GM12878 (cell line): ENCODE results near the gene FUT8. TPM values are rescaled to one million over a fixed set of nuclear protein-coding genes. Genes with fewer than 3 reads are reported as not detected.

Experiments
- ATAC-seq: fragments of 200-7000 bp; cut with Tn5 transposase; 3 replicates; pipeline ENCODE4 v1.9.1; 2020; ENCODE audit warnings: mild to moderate bottlenecking, moderate library complexity
- BruUV-seq: library from RNA; stranded (reverse); fragments of 400-500 nt; replicated peaks from 2 replicates; lab custom pipeline; 2021; lab: Mats Ljungman, UMichigan
- CTCF ChIA-PET: fragments of 300-600 bp; sonication (Branson Sonifier 250); formaldehyde crosslinking; extraction: SDS; loops from one replicate; lab custom pipeline; 2021; ENCODE audit warnings: inconsistent platforms; lab: Yijun Ruan, JAX
- POLR2A ChIA-PET: fragments of 350-600 bp; formaldehyde crosslinking; extraction: SDS; loops from one replicate; lab custom pipeline; 2021; ENCODE audit warnings: inconsistent platforms; lab: Charles Lee
- RAD21 ChIA-PET: fragments of 300-600 bp; sonication (Branson Sonifier 250); formaldehyde crosslinking; loops from one replicate; lab custom pipeline; 2023; ENCODE audit warnings: antibody characterized with exemption; ENCODE audit not compliant: unreplicated experiment; lab: Charles Lee
- SMC1A ChIA-PET: fragments of 300-600 bp; sonication (Branson Sonifier 250); formaldehyde crosslinking; loops from one replicate; lab custom pipeline; 2023; ENCODE audit not compliant: unreplicated experiment, uncharacterized antibody; lab: Charles Lee
- DNase-seq: peaks from one replicate; pipeline ENCODE4 v3.0.0-alpha.2; 2011; ENCODE audit warnings: low read depth, low spot score
- FAIRE-seq: peaks from 3 replicates; lab custom pipeline; 2011; peaks lifted over from hg19 to GRCh38; lab: Jason Lieb, UNC
- H2AFZ ChIP-seq: 2 replicates; pipeline ENCODE4 v1.6.0; 2011; ENCODE audit warnings: low read depth, low read length, control low read depth; ENCODE audit not compliant: control insufficient read depth
- H3K27ac ChIP-seq: 2 replicates; pipeline ENCODE4 v1.5.1; 2011; ENCODE audit warnings: control low read depth; ENCODE audit not compliant: control insufficient read depth, insufficient read depth
- H3K27me3 ChIP-seq, 2 experiments: replicated peaks in 1 of 2; 2 replicates each; pipeline versions ENCODE4 v1.6.0 to v1.6.1; 2011; ENCODE audit warnings: low read length in 1 of 2; ENCODE audit not compliant: control insufficient read depth in 2 of 2, insufficient read depth in 2 of 2
- H3K36me3 ChIP-seq, 2 experiments: 2 replicates each; pipeline ENCODE4 v1.5.1; 2011; ENCODE audit warnings: low read length in 1 of 2; ENCODE audit not compliant: control insufficient read depth in 2 of 2, insufficient read depth in 2 of 2
- H3K4me1 ChIP-seq: 2 replicates; pipeline ENCODE4 v1.6.1; 2011; ENCODE audit warnings: mild to moderate bottlenecking, low read length, moderate library complexity, mixed read lengths; ENCODE audit not compliant: control insufficient read depth, insufficient read depth
- H3K4me2 ChIP-seq: 2 replicates; pipeline ENCODE4 v1.6.0; 2011; ENCODE audit warnings: control low read depth; ENCODE audit not compliant: control insufficient read depth, insufficient read depth
- H3K4me3 ChIP-seq: fragments of 200-600 bp; sonication (generic); 2 replicates; pipeline ENCODE4 v1.5.1; 2016
- H3K79me2 ChIP-seq: 2 replicates; pipeline ENCODE4 v1.6.0; 2011; ENCODE audit warnings: low read length; ENCODE audit not compliant: control insufficient read depth, insufficient read depth
- H3K9ac ChIP-seq: 2 replicates; pipeline ENCODE4 v1.8.0; 2011; ENCODE audit warnings: low read length, control low read depth, mixed read lengths; ENCODE audit not compliant: control insufficient read depth, insufficient read depth
- H3K9me3 ChIP-seq: replicated peaks from 3 replicates; pipeline ENCODE4 v1.5.1; 2011; ENCODE audit warnings: mild to moderate bottlenecking, low read length; ENCODE audit not compliant: control insufficient read depth, insufficient read depth
- H4K20me1 ChIP-seq: 2 replicates; pipeline ENCODE4 v1.6.0; 2011; ENCODE audit not compliant: control insufficient read depth, insufficient read depth
- BACH1 ChIP-seq: fragments of 450-650 bp; IDR thresholded peaks from 2 replicates; pipeline ENCODE4 v1.6.1; 2017; ENCODE audit warnings: mild to moderate bottlenecking, borderline replicate concordance
- CUX1 ChIP-seq: IDR thresholded peaks from 2 replicates; pipeline ENCODE4 v1.6.1; 2012; ENCODE audit warnings: improper control_type of control experiment, low read depth, low read length; ENCODE audit not compliant: insufficient replicate concordance
- IKZF1 ChIP-seq: fragments of 450-650 bp; conservative IDR thresholded peaks from 2 replicates; pipeline ENCODE4 v1.6.1; 2017; ENCODE audit warnings: antibody characterized with exemption, mild to moderate bottlenecking
- KAT2A ChIP-seq: conservative IDR thresholded peaks from 2 replicates; pipeline ENCODE4 v1.6.1; 2011; ENCODE audit warnings: low read depth, low read length; ENCODE audit not compliant: control insufficient read depth
- MEF2A ChIP-seq: IDR thresholded peaks from 2 replicates; pipeline ENCODE4 v1.6.1; 2011; ENCODE audit warnings: low read depth, mild to moderate bottlenecking, low read length, moderate library complexity; ENCODE audit not compliant: insufficient read depth
- MTA3 ChIP-seq: IDR thresholded peaks from 2 replicates; pipeline ENCODE4 v1.6.1; 2012; ENCODE audit warnings: low read length, inconsistent platforms, borderline replicate concordance
- MXI1 ChIP-seq: fragments of 150-350 bp; IDR thresholded peaks from 2 replicates; pipeline ENCODE4 v1.6.1; 2011; ENCODE audit warnings: low read depth, mild to moderate bottlenecking, inconsistent platforms, low read length, improper control_type of control experiment
- NR2C1 ChIP-seq: fragments of 450-650 bp; IDR thresholded peaks from 2 replicates; pipeline ENCODE4 v1.6.1; 2017; ENCODE audit warnings: antibody characterized with exemption, mild to moderate bottlenecking, moderate library complexity
- RAD51 ChIP-seq: fragments of 450-650 bp; IDR thresholded peaks from 2 replicates; pipeline ENCODE4 v1.6.1; 2016; ENCODE audit warnings: moderate library complexity, mild to moderate bottlenecking, inconsistent platforms
- SMC3 ChIP-seq: IDR thresholded peaks from 2 replicates; pipeline ENCODE4 v1.6.1; 2011; ENCODE audit warnings: low read length, improper control_type of control experiment, borderline replicate concordance
- SRF ChIP-seq, 2 experiments: IDR thresholded peaks; 2 replicates each; pipeline ENCODE4 v1.6.1; 2011; ENCODE audit warnings: low read depth in 2 of 2, low read length in 2 of 2, mild to moderate bottlenecking in 1 of 2, moderate library complexity in 1 of 2
- TARDBP ChIP-seq: IDR thresholded peaks from 2 replicates; pipeline ENCODE4 v1.6.1; 2016; ENCODE audit warnings: borderline replicate concordance
- TCF12 ChIP-seq: IDR thresholded peaks from 2 replicates; pipeline ENCODE4 v1.6.1; 2011; ENCODE audit warnings: low read depth, mild to moderate bottlenecking, low read length
- WGBS: methylation state at CpG from one replicate; pipeline ENCODE4 v1.1.6; 2016; ENCODE audit warnings: low lambda C conversion rate; ENCODE audit not compliant: insufficient replicate concordance, insufficient coverage; ENCODE audit errors: missing lambda C conversion rate; 5-methylcytosine and 5-hydroxymethylcytosine counted together
- in situ Hi-C: fragments of 300-500 bp; cut with MboI; formaldehyde crosslinking; loops from 9 replicates; pipeline ENCODE4 v1.14.3; 2018; ENCODE audit warnings: mixed read lengths
- intact Hi-C: fragments of 100-400 bp; cut with micrococcal nuclease; formaldehyde crosslinking; loops from one replicate; pipeline ENCODE4 v1.14.2; 2022; ENCODE audit not compliant: unreplicated experiment
- polyA plus RNA-seq, 11 experiments: library from polyadenylated mRNA; depleted of rRNA in 4 of 11; unstranded in 6 of 11; stranded (reverse) in 5 of 11; fragments of >200 nt; fragmentation: Nextera tagmentation in 4 of 11; fragmentation: Illumina TruSeq in 1 of 11; extraction: Ambion mirVana in 4 of 11; extraction: Trizol in 1 of 11; gene quantifications; 1 replicate in 1 of 11; 2 replicates in 10 of 11; pipeline versions ENCODE4 v1.2.1 to v1.2.3, GENCODE V29; 2011 to 2016; ENCODE audit warnings: inconsistent platforms in 2 of 11, missing spikeins in 2 of 11, low read depth in 1 of 11
- total RNA-seq, 4 experiments: library from RNA; depleted of rRNA in 3 of 4; stranded (reverse); fragments of >200 nt in 3 of 4; fragmentation: Illumina TruSeq in 1 of 4; extraction: Trizol in 1 of 4; gene quantifications; 2 replicates each; pipeline versions ENCODE4 v1.2.1 to v1.2.3, GENCODE V29; 2013 to 2021
- TF ChIP-seq, protein P1 (sequence below): fragments of 450-650 bp; IDR thresholded peaks from 2 replicates; pipeline ENCODE4 v1.6.1; 2016; ENCODE audit warnings: mild to moderate bottlenecking, moderate library complexity, borderline replicate concordance

The FUT8 gene
- total and polyA plus RNA-seq, 10 of the 15 experiments (the other 5 are each of a cell fraction or from before 2014, with no cell fraction given): 21.3 to 106 (median 66.3) TPM

DNA sequence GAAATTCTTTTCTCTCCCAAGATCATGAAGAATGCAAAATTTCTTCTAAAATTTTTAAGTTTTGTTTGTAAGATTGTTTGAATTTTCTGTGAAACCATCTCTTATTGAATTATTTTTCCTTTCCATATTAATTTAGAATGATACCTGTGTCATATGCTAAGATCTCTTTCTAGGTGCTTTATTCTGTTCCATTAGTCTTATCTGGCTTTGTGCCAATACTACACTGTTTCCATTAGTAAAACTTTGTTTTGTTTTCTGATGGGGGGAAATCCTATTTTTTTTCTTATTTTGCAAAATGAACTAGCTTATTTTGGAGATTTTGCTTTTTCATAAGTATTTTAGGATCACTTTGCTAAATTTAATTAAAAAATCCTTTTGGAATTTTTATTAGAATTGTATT, 193.9 kb downstream of the FUT8 start (continued):
- TF ChIP-seq CUX1: no peak
- TF ChIP-seq NR2C1: no peak
- TF ChIP-seq KAT2A: no peak

DNA sequence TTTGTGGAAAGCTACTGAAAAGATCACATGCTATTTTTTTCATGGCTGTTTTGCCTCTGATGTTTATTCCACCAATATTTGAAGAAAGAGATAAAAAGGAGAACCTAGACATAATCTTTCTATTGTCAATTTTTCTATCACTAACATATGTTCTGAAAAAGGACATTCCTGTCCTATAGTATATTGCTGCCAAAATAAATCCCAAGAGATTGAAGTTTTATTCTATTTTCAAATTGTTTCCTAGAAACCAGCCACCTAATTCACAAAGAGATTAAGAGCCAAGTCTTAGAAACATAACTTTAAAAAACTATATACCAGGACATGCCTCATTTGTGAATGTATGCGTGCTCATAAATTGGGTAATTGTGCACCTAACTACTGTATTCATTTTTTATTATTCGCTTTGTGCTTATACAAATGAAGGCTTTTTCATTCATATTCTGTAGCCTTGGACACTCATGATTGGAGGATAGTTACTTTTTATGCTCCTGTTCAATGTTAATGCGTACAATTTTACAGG, 200.7 kb downstream of the FUT8 start:
- BruUV-seq: no TSS peak
- ChIA-PET CTCF (interaction anchor here (0.6 kb wide), 1 partner anchor 199 kb away, joined by 3 read pairs; no protein-coding TSS in a partner anchor), POLR2A (no interaction called here), SMC1A (interaction anchor here (1.4 to 1.5 kb wide), 2 partner anchors 12 kb away, joined by 3 to 4 read pairs; no protein-coding TSS in a partner anchor), RAD21 (no interaction called here)
- FAIRE-seq (no peak), DNase-seq (no peak), ATAC-seq (no peak)
- intact Hi-C loops (no loop called here), in situ Hi-C loops (no loop called here)
- 98% methylated on average over 3 of the region's 3 CpGs for WGBS
- H3K36me3 ChIP-seq: no peaks in the 10 kb centered on the region; a peak in 1 of 4 replicates
- H3K4me3 ChIP-seq: no peak overlapping the region
- no peak overlapping the region for H3K27ac ChIP-seq
- no peaks in the 10 kb centered on the region for H3K4me1 ChIP-seq
- no peaks in the 10 kb centered on the region for H3K27me3 ChIP-seq
- H3K79me2 ChIP-seq: no peaks in the 10 kb centered on the region; the same call in none of the 2 replicates
- H4K20me1 ChIP-seq: no peaks in the 10 kb centered on the region
- no peak overlapping the region for H3K4me2 ChIP-seq
- H3K9me3 ChIP-seq: no peaks in the 10 kb centered on the region
- no peak overlapping the region for H2AFZ ChIP-seq
- no peak overlapping the region for H3K9ac ChIP-seq
- TF ChIP-seq MEF2A (no peak), BACH1 (no peak), RAD51 (no peak), SMC3 (no peak), MTA3 (no peak), TCF12 (no peak), MXI1 (no peak), IKZF1 (no peak), TARDBP (no peak), SRF (IDR thresholded peaks at IDR 0.05; ENCODE audit: low read depth in 2 of 2, low read length in 2 of 2) (no peak)
- TF ChIP-seq, protein P1, sequence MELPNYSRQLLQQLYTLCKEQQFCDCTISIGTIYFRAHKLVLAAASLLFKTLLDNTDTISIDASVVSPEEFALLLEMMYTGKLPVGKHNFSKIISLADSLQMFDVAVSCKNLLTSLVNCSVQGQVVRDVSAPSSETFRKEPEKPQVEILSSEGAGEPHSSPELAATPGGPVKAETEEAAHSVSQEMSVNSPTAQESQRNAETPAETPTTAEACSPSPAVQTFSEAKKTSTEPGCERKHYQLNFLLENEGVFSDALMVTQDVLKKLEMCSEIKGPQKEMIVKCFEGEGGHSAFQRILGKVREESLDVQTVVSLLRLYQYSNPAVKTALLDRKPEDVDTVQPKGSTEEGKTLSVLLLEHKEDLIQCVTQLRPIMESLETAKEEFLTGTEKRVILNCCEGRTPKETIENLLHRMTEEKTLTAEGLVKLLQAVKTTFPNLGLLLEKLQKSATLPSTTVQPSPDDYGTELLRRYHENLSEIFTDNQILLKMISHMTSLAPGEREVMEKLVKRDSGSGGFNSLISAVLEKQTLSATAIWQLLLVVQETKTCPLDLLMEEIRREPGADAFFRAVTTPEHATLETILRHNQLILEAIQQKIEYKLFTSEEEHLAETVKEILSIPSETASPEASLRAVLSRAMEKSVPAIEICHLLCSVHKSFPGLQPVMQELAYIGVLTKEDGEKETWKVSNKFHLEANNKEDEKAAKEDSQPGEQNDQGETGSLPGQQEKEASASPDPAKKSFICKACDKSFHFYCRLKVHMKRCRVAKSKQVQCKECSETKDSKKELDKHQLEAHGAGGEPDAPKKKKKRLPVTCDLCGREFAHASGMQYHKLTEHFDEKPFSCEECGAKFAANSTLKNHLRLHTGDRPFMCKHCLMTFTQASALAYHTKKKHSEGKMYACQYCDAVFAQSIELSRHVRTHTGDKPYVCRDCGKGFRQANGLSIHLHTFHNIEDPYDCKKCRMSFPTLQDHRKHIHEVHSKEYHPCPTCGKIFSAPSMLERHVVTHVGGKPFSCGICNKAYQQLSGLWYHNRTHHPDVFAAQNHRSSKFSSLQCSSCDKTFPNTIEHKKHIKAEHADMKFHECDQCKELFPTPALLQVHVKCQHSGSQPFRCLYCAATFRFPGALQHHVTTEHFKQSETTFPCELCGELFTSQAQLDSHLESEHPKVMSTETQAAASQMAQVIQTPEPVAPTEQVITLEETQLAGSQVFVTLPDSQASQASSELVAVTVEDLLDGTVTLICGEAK: no peak
